ENCODE results near the gene BCL2L13.

DNA sequence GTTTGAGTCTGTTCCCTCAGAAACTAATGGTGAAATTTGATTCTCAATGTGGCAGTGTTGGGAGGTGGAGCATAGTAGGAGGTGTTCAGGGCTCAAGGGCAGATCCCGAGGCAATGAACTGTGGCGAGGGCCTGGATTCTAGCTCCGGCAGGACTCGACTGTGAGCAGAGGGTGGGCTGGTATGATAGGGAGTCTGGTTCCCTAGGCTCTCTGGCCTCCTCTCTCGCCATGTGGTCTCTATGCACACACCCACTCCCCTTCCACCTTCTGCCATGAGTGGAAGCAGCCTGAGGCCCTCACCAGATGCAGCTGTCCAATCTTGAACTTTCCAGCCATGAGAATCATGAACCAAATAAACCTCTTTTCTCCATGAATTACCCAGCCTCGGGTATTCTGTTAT lies 42.3 kb upstream of the BCL2L13 start:
- TF ChIP-seq CTCF (IDR thresholded peaks at IDR 0.05) (no peak), POLR2A (IDR thresholded peaks at IDR 0.05) (no peak)

All from right lobe of liver (tissue), 4 donors.